T47D (cell line): Measurements from ENCODE around the gene PCDH17.

Experiments used
- DNase-seq, 2 experiments: peaks; one replicate each; pipeline versions ENCODE4 v3.0.0 to v3.0.0-alpha.2; 2011 to 2012; ENCODE audit warnings: low read depth in 1 of 2, low spot score in 1 of 2
- JUND ChIP-seq: IDR thresholded peaks from 2 replicates; pipeline ENCODE4 v1.6.1; 2012; ENCODE audit warnings: low read depth
- in situ Hi-C: cut with HindIII; loops from 2 replicates; pipeline ENCODE4 v1.10.0; 2016; ENCODE audit warnings: low sequenced_read_pairs, low pct_unique_long_range_greater_than_20kb

PCDH17 gene

DNA sequence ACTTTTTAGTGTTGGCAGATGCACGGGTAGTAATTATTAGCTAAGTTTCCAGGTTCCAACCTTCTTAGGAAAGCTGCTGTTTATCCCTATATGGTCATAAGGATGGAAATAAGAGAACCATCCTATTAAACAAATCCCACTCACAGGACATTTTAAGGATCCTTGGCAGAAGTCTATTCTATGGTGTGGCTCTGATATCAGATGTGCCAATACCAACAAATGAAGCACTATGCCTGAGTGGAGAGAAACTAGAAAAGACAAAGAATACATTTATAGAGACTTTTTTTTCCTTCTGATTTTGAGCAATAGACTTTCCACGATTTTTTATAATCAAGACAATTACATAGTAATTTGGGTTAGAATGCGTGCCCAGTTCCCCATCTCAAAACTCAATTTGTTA, 12.6 kb downstream of the PCDH17 start:
- no peak for DNase-seq
- TF ChIP-seq JUND: no peak
- in situ Hi-C loops: no loop called here

GRCh38 chr13:57653229-57653989, 21.9 kb downstream of the PCDH17 start:
- in situ Hi-C loops: no loop called here
- no peak for TF ChIP-seq JUND
- DNase-seq: peak; percentile 10 to 57

DNA sequence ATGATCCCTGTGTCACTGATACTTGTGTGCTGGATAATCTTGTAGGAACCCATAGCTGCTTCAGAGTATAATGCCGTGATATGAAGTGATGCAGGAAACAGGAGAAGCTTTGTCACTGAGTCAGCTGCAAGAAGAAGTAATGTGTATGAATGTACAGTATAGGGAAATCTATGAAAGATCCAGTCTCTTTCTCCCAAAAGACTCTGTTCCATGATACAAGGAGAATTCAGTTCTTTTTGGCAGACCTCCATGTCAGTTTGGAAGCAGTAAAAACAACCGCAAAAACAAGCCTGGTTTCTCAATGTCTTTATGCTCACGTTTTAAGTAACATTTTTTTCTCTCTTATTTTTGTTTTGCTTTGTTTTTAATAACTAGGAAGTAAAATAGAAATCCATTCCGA, 33.9 kb downstream of the PCDH17 start:
- no peak for DNase-seq
- TF ChIP-seq JUND: no peak
- in situ Hi-C loops: no loop called here

- TF ChIP-seq JUND: no peak
- no peak for DNase-seq
- in situ Hi-C loops: no loop called here
These were observed 34.8 kb downstream of the PCDH17 start for GRCh38 chr13:57666131-57666953.

GRCh38 chr13:57672168-57672567, 40.6 kb downstream of the PCDH17 start:
- no peak for DNase-seq
- in situ Hi-C loops: no loop called here
- no peak for TF ChIP-seq JUND

GRCh38 chr13:57673197-57673596, 41.7 kb downstream of the PCDH17 start:
- no peak for TF ChIP-seq JUND
- no peak for DNase-seq
- in situ Hi-C loops: no loop called here

DNA sequence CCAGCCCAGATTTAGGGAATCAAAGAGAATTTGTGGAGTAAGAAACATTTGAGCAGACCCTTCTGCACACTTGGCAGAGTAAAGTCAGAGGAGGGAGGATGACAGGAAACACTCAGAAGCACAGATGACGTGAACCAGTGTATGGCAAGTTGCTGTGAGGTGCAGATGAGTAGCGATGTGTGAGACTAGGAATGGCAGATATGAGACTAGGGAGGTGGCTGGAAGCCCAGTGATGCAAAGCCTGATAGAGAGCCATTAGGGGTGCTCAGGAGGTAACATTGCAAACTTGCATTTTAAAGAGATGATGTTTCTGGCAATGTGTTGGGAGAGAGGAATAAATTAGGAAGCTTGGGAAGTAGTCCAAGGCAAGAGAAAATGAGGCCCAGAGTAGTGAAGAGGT, 44.0 kb downstream of the PCDH17 start:
- in situ Hi-C loops: no loop called here
- no peak for DNase-seq
- no peak for TF ChIP-seq JUND

DNA sequence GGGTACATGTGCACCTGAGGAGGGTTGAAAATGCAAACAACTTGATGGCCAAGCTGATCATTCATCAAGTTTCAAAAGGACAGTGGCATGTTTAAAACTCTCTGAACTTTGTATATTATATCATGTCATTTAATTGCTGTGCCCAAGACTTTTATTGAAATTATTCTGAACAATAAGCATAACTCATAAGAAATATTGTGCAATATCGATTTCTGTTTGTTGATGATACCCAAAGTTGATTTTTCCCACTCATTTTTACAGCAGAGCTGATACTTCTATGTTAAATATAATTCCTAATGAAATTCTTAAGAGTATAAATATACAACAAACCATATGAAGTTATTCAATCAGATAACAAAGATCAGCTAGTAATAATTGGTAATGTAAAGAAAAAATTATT, 49.1 kb downstream of the PCDH17 start:
- TF ChIP-seq JUND: no peak
- in situ Hi-C loops: no loop called here
- DNase-seq: no peak

GRCh38 chr13:57682128-57682716, 50.7 kb downstream of the PCDH17 start:
- TF ChIP-seq JUND: no peak
- in situ Hi-C loops: no loop called here
- DNase-seq: no peak

DNA sequence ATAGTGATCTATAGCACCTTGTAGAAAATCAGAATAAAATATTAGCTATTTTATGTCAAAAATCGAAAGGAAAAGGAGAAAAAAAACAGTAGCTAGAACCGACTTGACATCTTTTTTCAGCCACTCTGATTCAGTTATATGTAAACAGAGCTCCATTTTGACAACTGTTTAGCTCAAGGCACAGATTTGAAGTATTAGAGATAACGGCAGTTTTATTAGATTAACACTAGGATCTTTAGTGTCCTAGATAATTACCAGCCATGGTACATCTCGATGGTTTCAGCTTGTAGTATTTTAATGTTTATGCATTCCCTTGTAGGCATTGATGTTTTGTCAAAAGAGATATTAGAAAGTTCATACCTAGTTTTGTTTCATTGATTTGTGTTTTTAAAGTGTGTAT, 67.3 kb downstream of the PCDH17 start:
- in situ Hi-C loops: no loop called here
- TF ChIP-seq JUND: no peak
- DNase-seq: no peak

GRCh38 chr13:57704031-57704430, 72.5 kb downstream of the PCDH17 start:
- DNase-seq: no peak
- in situ Hi-C loops: no loop called here
- TF ChIP-seq JUND: no peak

GRCh38 chr13:57716295-57716694, 84.8 kb downstream of the PCDH17 start:
- DNase-seq: peak; percentile 1 to 68
- no peak for TF ChIP-seq JUND
- in situ Hi-C loops: no loop called here
